PC-3 (cell line): ENCODE measurements around the gene IQGAP1. TPM values are rescaled to one million over a fixed set of nuclear protein-coding genes. Genes with fewer than 3 reads are reported as not detected.

ENCODE experiments used
- ATAC-seq: fragments of 200-7000 bp; cut with Tn5 transposase; 2 replicates; pipeline ENCODE4 v1.9.1; 2020; ENCODE audit warnings: mild to moderate bottlenecking, moderate library complexity
- BruUV-seq: library from RNA; stranded (reverse); fragments of 400-500 nt; replicated peaks from 2 replicates; lab custom pipeline; 2021; lab: Mats Ljungman, UMichigan
- CTCF ChIA-PET: fragments of 300-600 bp; sonication (Branson Sonifier 250); formaldehyde crosslinking; loops from one replicate; lab custom pipeline; 2022; ENCODE audit warnings: antibody characterized with exemption; lab: Charles Lee
- POLR2A ChIA-PET: fragments of 300-600 bp; sonication (Branson Sonifier 250); formaldehyde crosslinking; loops from one replicate; lab custom pipeline; 2022; ENCODE audit warnings: antibody characterized with exemption; ENCODE audit not compliant: unreplicated experiment; lab: Charles Lee
- DNase-seq: peaks from one replicate; pipeline ENCODE4 v3.0.0-alpha.2; 2015
- H2AFZ ChIP-seq: fragments of 300-600 bp; sonication (generic); 2 replicates; pipeline ENCODE4 v1.6.0; 2016; ENCODE audit warnings: antibody characterized with exemption, low read length
- H3F3A ChIP-seq: fragments of 300-600 bp; sonication (generic); one replicate; pipeline ENCODE4 v1.6.0; 2017; ENCODE audit warnings: antibody characterized with exemption, low read length, control low read depth, mild to moderate bottlenecking; ENCODE audit not compliant: unreplicated experiment
- H3K27ac ChIP-seq: fragments of 300-600 bp; sonication (generic); 2 replicates; pipeline ENCODE4 v1.5.1; 2016; ENCODE audit warnings: mild to moderate bottlenecking, low read length
- H3K27me3 ChIP-seq: fragments of 300-600 bp; sonication (generic); 2 replicates; pipeline ENCODE4 v1.6.1; 2016; ENCODE audit warnings: low read length, mixed read lengths
- H3K36me3 ChIP-seq: fragments of 300-600 bp; sonication (generic); 2 replicates; pipeline ENCODE4 v1.6.1; 2016; ENCODE audit warnings: low read depth, mixed run types, low read length, mixed read lengths
- H3K4me1 ChIP-seq: fragments of 300-600 bp; sonication (generic); 2 replicates; pipeline ENCODE4 v1.5.1; 2016; ENCODE audit warnings: low read length; ENCODE audit not compliant: insufficient read depth
- H3K4me2 ChIP-seq: fragments of 300-600 bp; sonication (generic); 2 replicates; pipeline ENCODE4 v1.6.0; 2016; ENCODE audit warnings: low read length
- H3K4me3 ChIP-seq: fragments of 300-600 bp; sonication (generic); 2 replicates; pipeline ENCODE4 v1.5.1; 2016; ENCODE audit warnings: mild to moderate bottlenecking, low read length, mixed read lengths
- H3K79me2 ChIP-seq: fragments of 300-600 bp; sonication (generic); 2 replicates; pipeline ENCODE4 v1.6.1; 2017; ENCODE audit warnings: low read length, mixed read lengths
- H3K9ac ChIP-seq: fragments of 300-600 bp; sonication (generic); 2 replicates; pipeline ENCODE4 v1.6.0; 2016; ENCODE audit warnings: mild to moderate bottlenecking, low read length
- H3K9me2 ChIP-seq: fragments of 300-600 bp; sonication (generic); replicated peaks from 2 replicates; pipeline ENCODE4 v1.6.1; 2016; ENCODE audit warnings: mixed run types, low read length, mixed read lengths
- H3K9me3 ChIP-seq: fragments of 300-600 bp; sonication (generic); 2 replicates; pipeline ENCODE4 v1.6.1; 2016; ENCODE audit warnings: low read length, mixed read lengths
- H4K20me1 ChIP-seq: fragments of 300-600 bp; sonication (generic); 2 replicates; pipeline ENCODE4 v1.6.1; 2016; ENCODE audit warnings: low read length, mixed read lengths
- CTCF ChIP-seq: fragments of 300-600 bp; sonication (generic); conservative IDR thresholded peaks from 2 replicates; pipeline ENCODE4 v1.5.1; 2017; ENCODE audit warnings: antibody characterized with exemption, low read depth, mild to moderate bottlenecking, low read length
- EZH2 ChIP-seq: fragments of 300-600 bp; sonication (generic); IDR thresholded peaks from one replicate; pipeline ENCODE4 v1.6.1; 2017; ENCODE audit warnings: antibody characterized with exemption, mild to moderate bottlenecking, low read length; ENCODE audit not compliant: unreplicated experiment
- EZH2phosphoT487 ChIP-seq: fragments of 300-600 bp; sonication (generic); IDR thresholded peaks from 2 replicates; pipeline ENCODE4 v1.6.1; 2018; ENCODE audit warnings: mild to moderate bottlenecking, antibody characterized with exemption, low read length, borderline replicate concordance
- intact Hi-C: fragments of 100-400 bp; cut with micrococcal nuclease; formaldehyde crosslinking; loops from 2 replicates; pipeline ENCODE4 v1.9.0; 2023
- total RNA-seq: library from RNA; depleted of rRNA; stranded (reverse); fragments of >200 nt; gene quantifications from 2 replicates; pipeline ENCODE4 v1.2.3, GENCODE V29; 2014

The IQGAP1 gene
- total RNA-seq, 1 experiment from 2014 or later, result 139 TPM

GRCh38 chr15:90402223-90402622 is 14.2 kb downstream of the IQGAP1 start:
- H3F3A ChIP-seq, result peaks cover 28% of the 10 kb centered on the region
- peaks cover 50% of the 10 kb centered on the region for H3K4me1 ChIP-seq
- DNase-seq (peak; percentile 92), ATAC-seq (peak; percentile 81)
- peaks cover 14% of the 10 kb centered on the region for H4K20me1 ChIP-seq
- POLR2A ChIA-PET, result interaction anchor here (0.5 to 0.6 kb wide), 3 partner anchors 14 to 169 kb away, joined by 3 to 10 read pairs (median 4); partner anchors contain the start of genes CIB1 and IQGAP1
- peak overlapping the region; percentile 26 for H3K9ac ChIP-seq
- H2AFZ ChIP-seq, result no peak overlapping the region
- intact Hi-C loops, result loop anchor here (2.0 to 5.0 kb wide), 4 partner anchors 13 to 240 kb away; partner anchors contain the start of gene IQGAP1
- H3K27ac ChIP-seq, result peak overlapping the region; percentile 78
- H3K27me3 ChIP-seq, result no peaks in the 10 kb centered on the region
- peaks cover 93% of the 10 kb centered on the region for H3K79me2 ChIP-seq
- no peaks in the 10 kb centered on the region for H3K9me2 ChIP-seq
- CTCF ChIA-PET, result interaction anchor here (1.3 kb wide), 1 partner anchor 82 kb away, joined by 4 read pairs; no protein-coding TSS in a partner anchor
- TF ChIP-seq EZH2phosphoT487 (no peak), CTCF (no peak), EZH2 (no peak)
- BruUV-seq, result no TSS peak
- peak overlapping the region; percentile 33; the same call in 1 of the 2 replicates for H3K4me3 ChIP-seq
- peak overlapping the region; percentile 77 for H3K4me2 ChIP-seq
- H3K36me3 ChIP-seq, result no peaks in the 10 kb centered on the region; the same call in 1 of the 2 replicates
- H3K9me3 ChIP-seq, result no peaks in the 10 kb centered on the region

- no peaks in the 10 kb centered on the region for H3K27me3 ChIP-seq
- H3K79me2 ChIP-seq, result peaks cover 94% of the 10 kb centered on the region
- peaks cover 28% of the 10 kb centered on the region for H3F3A ChIP-seq
- peak overlapping the region; percentile 77 for H3K4me2 ChIP-seq
- H3K4me1 ChIP-seq, result peaks cover 51% of the 10 kb centered on the region
- peak overlapping the region; percentile 28; the same call in 1 of the 2 replicates for H3K4me3 ChIP-seq
- DNase-seq, result peak; percentile 43
- intact Hi-C loops, result loop anchor here (2.0 to 5.0 kb wide), 4 partner anchors 14 to 240 kb away; partner anchors contain the start of gene IQGAP1
- CTCF ChIA-PET, result interaction anchor here (1.3 kb wide), 1 partner anchor 83 kb away, joined by 4 read pairs; no protein-coding TSS in a partner anchor
- no peaks in the 10 kb centered on the region; the same call in 1 of the 2 replicates for H3K36me3 ChIP-seq
- peak overlapping the region; percentile 78 for H3K27ac ChIP-seq
- POLR2A ChIA-PET, result no interaction called here
- no TSS peak for BruUV-seq
- no peaks in the 10 kb centered on the region for H3K9me3 ChIP-seq
- no peaks in the 10 kb centered on the region for H3K9me2 ChIP-seq
- no peak for TF ChIP-seq CTCF
- TF ChIP-seq EZH2, result no peak
- ATAC-seq, result peak; percentile 39
- peak overlapping the region; percentile 14; the same call in 1 of the 2 replicates for H3K9ac ChIP-seq
- H4K20me1 ChIP-seq, result peaks cover 16% of the 10 kb centered on the region
- no peak overlapping the region for H2AFZ ChIP-seq
These were observed 14.7 kb downstream of the IQGAP1 start for GRCh38 chr15:90402767-90403166.

GRCh38 chr15:90405055-90405607 is 17.1 kb downstream of the IQGAP1 start:
- Histone ChIP-seq H3K27me3 (no peaks in the 10 kb centered on the region), H3K4me1 (peaks cover 38% of the 10 kb centered on the region), H3F3A (peaks cover 19% of the 10 kb centered on the region), H3K36me3 (no peaks in the 10 kb centered on the region; the same call in 1 of the 2 replicates), H3K4me2 (no peak overlapping the region), H3K79me2 (peaks cover 90% of the 10 kb centered on the region), H3K9ac (no peak overlapping the region), H3K4me3 (no peak overlapping the region), H2AFZ (no peak overlapping the region), H3K27ac (no peak overlapping the region), H4K20me1 (peaks cover 13% of the 10 kb centered on the region), H3K9me2 (no peaks in the 10 kb centered on the region), H3K9me3 (no peaks in the 10 kb centered on the region)
- ChIA-PET POLR2A (no interaction called here), CTCF (no interaction called here)
- no peak for TF ChIP-seq EZH2
- TF ChIP-seq EZH2phosphoT487, result no peak
- TF ChIP-seq CTCF, result no peak
- intact Hi-C loops, result no loop called here
- BruUV-seq, result no TSS peak
- ATAC-seq (no peak), DNase-seq (no peak)
